Activated CD8-positive, alpha-beta T cell treated with anti-CD3 and anti-CD28 coated beads for 36 hours (primary cell): ENCODE results near the gene CTDSPL. TPM values are rescaled to one million over a fixed set of nuclear protein-coding genes. Genes with fewer than 3 reads are reported as not detected.

Source experiments
- ATAC-seq: fragments of 200-7000 bp; cut with Tn5 transposase; one replicate; pipeline ENCODE4 v1.10.0; 2021; ENCODE audit warnings: mild to moderate bottlenecking, moderate library complexity
- CTCF ChIA-PET: fragments of 350-600 bp; sonication (Branson Sonifier 250); formaldehyde crosslinking; loops from one replicate; lab custom pipeline; 2021; ENCODE audit warnings: antibody characterized with exemption; lab: Charles Lee
- POLR2A ChIA-PET: fragments of 350-600 bp; sonication (Branson Sonifier 250); formaldehyde crosslinking; loops from one replicate; lab custom pipeline; 2021; ENCODE audit warnings: antibody characterized with exemption; lab: Charles Lee
- DNase-seq: peaks from one replicate; pipeline ENCODE4 v3.0.0-alpha.2; 2020
- H3K27ac Mint-ChIP-seq: one replicate; pipeline ENCODE4 v1.8.0; 2021; ENCODE audit warnings: mild to moderate bottlenecking, mixed read lengths
- H3K27me3 Mint-ChIP-seq: one replicate; pipeline ENCODE4 v1.8.0; 2021; ENCODE audit warnings: mixed read lengths
- H3K36me3 Mint-ChIP-seq: one replicate; pipeline ENCODE4 v1.8.0; 2021; ENCODE audit warnings: low read depth, mixed read lengths
- H3K4me1 Mint-ChIP-seq: one replicate; pipeline ENCODE4 v1.8.0; 2021; ENCODE audit warnings: low read depth, mixed read lengths
- H3K4me3 Mint-ChIP-seq: one replicate; pipeline ENCODE4 v1.8.0; 2021; ENCODE audit warnings: mild to moderate bottlenecking, moderate library complexity, mixed read lengths
- H3K9me3 Mint-ChIP-seq: one replicate; pipeline ENCODE4 v1.8.0; 2021; ENCODE audit warnings: mixed read lengths
- CTCF ChIP-seq: fragments of 200-600 bp; IDR thresholded peaks from one replicate; pipeline ENCODE4 v1.8.0; 2022; ENCODE audit warnings: antibody characterized with exemption, mild to moderate bottlenecking
- intact Hi-C: fragments of 100-400 bp; cut with micrococcal nuclease; formaldehyde crosslinking; loops from one replicate; pipeline ENCODE4 v1.10.0; 2022
- total RNA-seq, 2 experiments: library from RNA; stranded (reverse); gene quantifications; one replicate each; pipeline ENCODE4 v1.2.3, GENCODE V29; 2021

The CTDSPL gene
- total RNA-seq, 2 experiments from 2014 or later: 1.2 to 1.7 TPM

GRCh38 chr3:37816271-37816670 lies 45.4 kb upstream of the CTDSPL start:
- intact Hi-C loops: no loop called here
- Mint-ChIP-seq H3K27ac (no peak overlapping the region), H3K4me1 (no peaks in the 10 kb centered on the region), H3K27me3 (no peaks in the 10 kb centered on the region), H3K4me3 (no peak overlapping the region), H3K36me3 (no peaks in the 10 kb centered on the region), H3K9me3 (no peaks in the 10 kb centered on the region)
- DNase-seq (no peak), ATAC-seq (no peak)
- ChIA-PET CTCF (interaction anchor here (1.0 to 1.2 kb wide), 4 partner anchors 39 to 705 kb away, joined by 3 read pairs; no protein-coding TSS in a partner anchor), POLR2A (no interaction called here)
- no peak for TF ChIP-seq CTCF

GRCh38 chr3:37819591-37819990 lies 42.1 kb upstream of the CTDSPL start:
- no peak for TF ChIP-seq CTCF
- intact Hi-C loops: no loop called here
- no peaks in the 10 kb centered on the region for H3K4me1 Mint-ChIP-seq
- H3K36me3 Mint-ChIP-seq: no peaks in the 10 kb centered on the region
- DNase-seq: no peak
- H3K27ac Mint-ChIP-seq: no peak overlapping the region
- ChIA-PET POLR2A (no interaction called here), CTCF (no interaction called here)
- no peaks in the 10 kb centered on the region for H3K27me3 Mint-ChIP-seq
- no peaks in the 10 kb centered on the region for H3K9me3 Mint-ChIP-seq
- ATAC-seq: no peak
- no peak overlapping the region for H3K4me3 Mint-ChIP-seq

DNA sequence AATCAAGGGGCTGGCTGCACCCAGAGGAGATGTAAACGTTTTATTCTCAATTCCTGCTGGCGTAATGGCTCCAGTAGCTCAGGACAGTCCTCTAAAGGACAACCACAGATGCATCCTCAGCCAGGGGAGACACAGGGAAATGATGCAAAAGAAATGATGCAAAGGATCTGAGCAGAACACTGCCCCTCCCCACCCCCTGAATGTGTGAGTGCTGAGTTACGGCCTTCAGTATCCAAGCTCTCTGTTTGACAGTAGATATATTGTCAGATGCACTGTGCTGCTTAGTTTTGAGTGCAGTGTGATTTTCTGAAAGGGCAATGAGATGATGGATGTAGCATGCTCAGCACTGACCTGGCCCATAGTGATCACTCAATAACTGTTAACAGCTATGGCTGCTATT lies 41.4 kb upstream of the CTDSPL start:
- Mint-ChIP-seq H3K27me3 (no peaks in the 10 kb centered on the region), H3K4me1 (no peaks in the 10 kb centered on the region), H3K36me3 (no peaks in the 10 kb centered on the region), H3K9me3 (no peaks in the 10 kb centered on the region), H3K27ac (no peak overlapping the region), H3K4me3 (no peak overlapping the region)
- ChIA-PET POLR2A (no interaction called here), CTCF (no interaction called here)
- intact Hi-C loops: no loop called here
- no peak for TF ChIP-seq CTCF
- DNase-seq: no peak
- no peak for ATAC-seq

DNA sequence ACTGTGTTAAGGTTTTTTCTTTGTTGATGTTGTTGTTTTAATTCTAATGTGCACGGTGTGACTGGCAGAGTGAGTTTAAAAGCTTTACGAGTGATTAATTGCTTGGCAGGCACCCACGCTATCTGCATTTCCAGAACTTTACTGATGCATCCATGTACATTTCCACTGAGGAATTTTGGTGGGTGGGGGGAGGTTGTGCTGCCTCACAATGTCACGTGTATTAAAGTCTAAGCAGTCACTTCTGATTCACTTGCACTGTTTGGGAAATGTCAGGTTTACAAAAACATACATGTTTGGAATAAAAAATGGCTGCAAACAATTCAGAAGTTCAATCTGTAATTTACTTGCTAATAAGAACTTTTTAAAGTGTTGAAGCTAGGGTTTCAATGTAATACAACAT lies 38.5 kb upstream of the CTDSPL start:
- intact Hi-C loops: no loop called here
- Mint-ChIP-seq H3K27ac (no peak overlapping the region), H3K4me3 (no peak overlapping the region), H3K4me1 (no peaks in the 10 kb centered on the region), H3K9me3 (no peaks in the 10 kb centered on the region), H3K36me3 (no peaks in the 10 kb centered on the region), H3K27me3 (no peaks in the 10 kb centered on the region)
- ChIA-PET POLR2A (no interaction called here), CTCF (no interaction called here)
- no peak for TF ChIP-seq CTCF
- DNase-seq: no peak
- ATAC-seq: no peak

DNA sequence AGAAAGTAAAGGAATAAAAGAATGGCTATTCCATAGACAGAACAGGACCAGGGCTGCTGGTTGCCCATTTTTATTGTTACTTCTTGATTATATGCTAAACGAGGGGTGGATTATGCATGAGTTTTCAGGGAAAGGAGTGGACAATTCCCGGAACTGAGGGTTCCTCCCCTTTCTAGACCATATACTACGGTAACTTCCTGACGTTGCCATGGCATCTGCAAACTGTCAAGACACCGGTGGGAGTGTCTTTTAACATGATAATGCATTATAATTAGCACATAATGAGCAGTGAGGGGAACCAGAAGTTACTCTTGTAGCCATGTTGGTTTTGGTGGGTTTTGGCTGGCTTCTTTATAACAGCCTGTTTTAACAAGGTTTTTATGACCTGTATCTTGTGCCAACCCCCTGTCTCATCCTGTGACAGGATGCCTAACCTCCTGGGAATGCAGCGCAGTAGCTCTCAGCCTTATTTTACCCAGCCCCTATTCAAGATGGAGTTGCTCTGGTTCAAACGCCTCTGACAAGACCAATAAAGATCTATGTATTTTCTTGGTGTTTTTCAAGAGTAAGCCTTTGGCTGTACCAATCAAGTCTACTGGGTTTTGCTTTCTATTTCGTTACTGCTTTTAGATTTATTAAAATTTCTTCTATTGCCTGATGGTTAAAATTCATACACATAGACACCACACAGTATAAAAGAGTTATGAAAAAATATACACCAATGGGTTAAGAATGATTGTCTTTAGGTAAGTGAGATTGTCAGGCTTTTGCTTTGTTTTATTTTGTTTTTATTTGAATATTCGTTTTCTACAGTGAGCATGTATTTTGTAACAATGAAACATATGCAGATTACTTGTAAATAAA lies 37.4 kb upstream of the CTDSPL start:
- ChIA-PET POLR2A (no interaction called here), CTCF (no interaction called here)
- Mint-ChIP-seq H3K36me3 (no peaks in the 10 kb centered on the region), H3K27me3 (no peaks in the 10 kb centered on the region), H3K27ac (no peak overlapping the region), H3K9me3 (no peaks in the 10 kb centered on the region), H3K4me1 (no peaks in the 10 kb centered on the region), H3K4me3 (no peak overlapping the region)
- no peak for DNase-seq
- ATAC-seq: no peak
- intact Hi-C loops: no loop called here
- no peak for TF ChIP-seq CTCF
